Neural progenitor cell (in vitro differentiated cells): ENCODE measurements around the gene MAD1L1.

Experiments used
- EZH2 ChIP-seq: fragments of 200-600 bp; sonication (generic); IDR thresholded peaks from 2 replicates; pipeline ENCODE4 v1.6.1; 2017; ENCODE audit warnings: antibody characterized with exemption, mild to moderate bottlenecking, moderate library complexity
- TF ChIP-seq, protein P1 (sequence below): fragments of 200-600 bp; sonication (generic); IDR thresholded peaks from 2 replicates; pipeline ENCODE4 v1.5.1; 2017; ENCODE audit warnings: antibody characterized with exemption, mild to moderate bottlenecking

DNA sequence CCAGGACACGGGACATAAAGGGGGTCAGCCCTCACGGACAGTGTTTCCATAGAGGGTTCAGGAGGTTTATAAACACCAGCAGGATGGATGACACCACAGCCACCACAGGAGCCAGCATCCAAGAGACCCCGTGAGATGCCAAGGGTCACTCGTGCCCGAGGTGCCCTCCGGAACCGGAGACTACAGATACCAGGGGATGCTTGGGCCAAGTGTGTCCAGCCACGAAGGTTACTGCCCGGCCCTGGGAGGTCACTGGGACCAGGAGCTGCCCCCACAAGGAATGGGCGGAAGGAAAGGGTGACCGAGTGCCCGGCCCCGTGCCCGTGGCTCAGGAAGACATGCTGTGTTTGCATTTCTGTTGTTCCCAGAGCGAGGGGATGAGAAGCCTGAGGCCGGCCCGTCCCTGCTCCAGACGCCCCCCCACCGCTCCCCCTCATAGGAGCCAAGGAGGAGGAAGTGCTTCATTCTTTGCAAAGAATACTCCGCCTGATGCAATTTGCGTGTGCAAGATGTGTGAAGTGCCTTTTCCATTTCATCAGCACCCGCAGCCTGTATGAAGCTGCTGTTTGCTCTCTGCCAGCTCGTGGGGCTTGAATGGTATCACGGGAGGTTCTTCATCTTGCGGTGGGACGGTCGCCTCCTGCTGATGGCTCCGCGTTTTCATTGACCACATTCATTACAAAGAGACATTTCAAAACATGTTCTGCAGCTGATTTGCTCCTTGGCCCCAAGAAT lies 386.2 kb downstream of the MAD1L1 start:
- no peak for TF ChIP-seq EZH2
- TF ChIP-seq, protein P1, sequence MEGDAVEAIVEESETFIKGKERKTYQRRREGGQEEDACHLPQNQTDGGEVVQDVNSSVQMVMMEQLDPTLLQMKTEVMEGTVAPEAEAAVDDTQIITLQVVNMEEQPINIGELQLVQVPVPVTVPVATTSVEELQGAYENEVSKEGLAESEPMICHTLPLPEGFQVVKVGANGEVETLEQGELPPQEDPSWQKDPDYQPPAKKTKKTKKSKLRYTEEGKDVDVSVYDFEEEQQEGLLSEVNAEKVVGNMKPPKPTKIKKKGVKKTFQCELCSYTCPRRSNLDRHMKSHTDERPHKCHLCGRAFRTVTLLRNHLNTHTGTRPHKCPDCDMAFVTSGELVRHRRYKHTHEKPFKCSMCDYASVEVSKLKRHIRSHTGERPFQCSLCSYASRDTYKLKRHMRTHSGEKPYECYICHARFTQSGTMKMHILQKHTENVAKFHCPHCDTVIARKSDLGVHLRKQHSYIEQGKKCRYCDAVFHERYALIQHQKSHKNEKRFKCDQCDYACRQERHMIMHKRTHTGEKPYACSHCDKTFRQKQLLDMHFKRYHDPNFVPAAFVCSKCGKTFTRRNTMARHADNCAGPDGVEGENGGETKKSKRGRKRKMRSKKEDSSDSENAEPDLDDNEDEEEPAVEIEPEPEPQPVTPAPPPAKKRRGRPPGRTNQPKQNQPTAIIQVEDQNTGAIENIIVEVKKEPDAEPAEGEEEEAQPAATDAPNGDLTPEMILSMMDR = no peak
